Tibial nerve (tissue), 4 donors: ENCODE results near the gene SCLT1.

Experiments
- CTCF ChIP-seq, 5 experiments: fragments of 200-600 bp in 3 of 5; fragments of 450-650 bp in 2 of 5; sonication (generic) in 3 of 5; IDR thresholded peaks; one replicate each; pipeline ENCODE4 v1.5.1; 2016 to 2019; ENCODE audit warnings: antibody characterized with exemption in 5 of 5, mild to moderate bottlenecking in 3 of 5, moderate library complexity in 2 of 5
- EP300 ChIP-seq, 2 donors: sonication (generic); formaldehyde crosslinking; IDR thresholded peaks; one replicate each; pipeline ENCODE4 v1.6.1; 2017; ENCODE audit warnings: antibody characterized with exemption in 2 of 2, mild to moderate bottlenecking in 1 of 2
- POLR2A ChIP-seq, 2 donors: fragments of 450-650 bp; IDR thresholded peaks; one replicate each; pipeline ENCODE4 v1.6.1; 2017; ENCODE audit warnings: antibody characterized with exemption in 2 of 2, mild to moderate bottlenecking in 2 of 2, moderate library complexity in 2 of 2

- TF ChIP-seq POLR2A (IDR thresholded peaks at IDR 0.05): no peak
- TF ChIP-seq CTCF (IDR thresholded peaks at IDR 0.05): no peak
- TF ChIP-seq EP300 (IDR thresholded peaks at IDR 0.05): no peak
Observed at GRCh38 chr4:128866269-128866668, 227.1 kb downstream of the SCLT1 start.
